HG03571 (cell line): ENCODE measurements around the gene SEL1L2.

Source experiments
- ATAC-seq: cut with Tn5 transposase; IDR thresholded peaks from one replicate; pipeline ENCODE4 v1.9.1; 2021; ENCODE audit not compliant: unreplicated experiment

SEL1L2 gene

DNA sequence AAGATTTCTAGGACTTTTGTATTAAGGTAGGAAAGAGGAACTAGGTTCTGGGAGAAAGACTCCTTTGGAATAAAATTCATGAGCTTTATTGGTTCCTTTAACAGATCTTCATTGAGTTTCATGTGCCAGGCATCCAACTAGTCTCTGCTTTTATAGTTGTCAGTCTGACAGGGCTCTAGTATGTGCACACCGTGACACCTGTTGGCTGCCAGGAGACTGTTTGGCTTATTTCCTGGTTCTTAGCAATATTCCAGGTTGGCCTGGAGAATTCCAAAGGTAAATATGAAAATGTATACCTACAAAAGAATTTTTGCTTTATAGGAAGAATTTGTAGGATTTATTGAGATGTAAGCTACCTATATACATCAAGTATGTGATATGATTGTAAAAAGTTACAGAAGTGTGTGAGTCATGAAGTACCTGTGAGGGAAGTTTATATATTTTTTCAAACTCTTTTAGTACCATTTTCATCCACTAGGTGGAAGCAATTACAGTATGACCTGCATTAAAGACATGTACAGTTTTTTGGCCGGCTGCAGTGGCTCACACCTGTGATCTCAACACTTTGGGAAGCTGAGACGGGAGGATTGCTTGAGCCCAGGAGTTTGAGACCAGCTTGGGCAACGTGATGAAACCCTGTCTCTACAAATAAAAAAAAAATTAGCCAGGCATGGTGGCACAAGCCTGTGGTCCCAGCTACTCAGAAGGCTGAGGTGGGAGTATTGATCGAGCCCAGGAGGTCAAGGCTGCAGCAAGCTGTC, 170.3 kb downstream of the SEL1L2 start:
- ATAC-seq = peak; percentile 77

DNA sequence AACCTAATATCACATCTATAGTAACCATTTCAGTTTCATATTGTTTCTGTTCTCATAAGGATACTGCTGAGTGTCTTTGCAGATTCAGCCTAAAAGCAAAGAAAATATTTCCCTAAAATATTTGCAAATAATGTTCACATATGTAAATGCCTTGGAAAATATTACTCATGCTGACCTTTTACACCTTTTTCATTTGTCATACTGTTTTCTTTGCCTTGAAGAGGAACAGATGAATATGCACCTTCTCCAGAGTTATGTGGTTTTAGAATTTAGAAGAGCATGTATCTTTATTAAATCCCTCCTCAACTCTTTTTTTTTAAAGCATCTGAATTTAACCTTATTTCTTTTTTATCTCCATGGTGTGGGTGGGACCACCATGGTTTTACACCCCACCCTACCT, 173.1 kb downstream of the SEL1L2 start:
- no peak for ATAC-seq

DNA sequence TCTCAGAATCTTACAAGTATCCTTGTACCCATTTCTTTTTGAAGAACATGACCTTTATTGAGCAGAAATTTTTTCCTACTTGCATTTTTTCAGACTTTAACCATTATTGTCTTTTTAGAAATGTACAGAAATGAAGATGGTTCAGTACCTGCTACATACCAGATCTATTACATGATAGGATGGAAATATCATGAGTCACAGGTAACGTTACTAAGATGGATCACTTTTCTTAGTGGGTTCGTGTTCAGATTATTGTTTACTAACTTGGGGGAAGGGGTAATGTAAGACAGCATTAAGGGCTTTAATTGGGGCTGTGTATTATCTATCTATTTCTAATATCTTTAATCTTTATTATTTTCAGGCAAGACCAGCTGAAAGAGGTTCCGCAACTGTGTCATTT, 173.7 kb downstream of the SEL1L2 start:
- no peak for ATAC-seq

DNA sequence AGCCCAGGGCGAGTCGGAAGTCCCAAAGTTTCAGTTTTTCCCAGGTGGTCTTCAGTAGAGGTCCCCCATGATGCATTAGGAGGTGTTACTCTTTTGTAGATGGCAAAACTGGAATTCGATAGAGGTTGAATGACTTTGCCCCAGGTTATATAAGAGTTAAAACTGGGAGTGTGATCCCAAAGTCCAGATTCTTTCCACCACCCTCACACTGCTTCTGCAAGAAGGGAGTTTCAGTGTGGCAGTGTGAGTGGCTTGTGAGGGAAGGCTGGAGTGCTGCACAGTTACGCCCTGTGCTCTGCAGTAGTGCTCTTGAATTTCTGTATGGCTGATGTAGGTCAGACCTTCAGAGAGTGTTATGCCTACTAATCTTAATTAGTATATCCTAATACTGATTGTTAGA, 175.7 kb downstream of the SEL1L2 start:
- ATAC-seq = no peak

DNA sequence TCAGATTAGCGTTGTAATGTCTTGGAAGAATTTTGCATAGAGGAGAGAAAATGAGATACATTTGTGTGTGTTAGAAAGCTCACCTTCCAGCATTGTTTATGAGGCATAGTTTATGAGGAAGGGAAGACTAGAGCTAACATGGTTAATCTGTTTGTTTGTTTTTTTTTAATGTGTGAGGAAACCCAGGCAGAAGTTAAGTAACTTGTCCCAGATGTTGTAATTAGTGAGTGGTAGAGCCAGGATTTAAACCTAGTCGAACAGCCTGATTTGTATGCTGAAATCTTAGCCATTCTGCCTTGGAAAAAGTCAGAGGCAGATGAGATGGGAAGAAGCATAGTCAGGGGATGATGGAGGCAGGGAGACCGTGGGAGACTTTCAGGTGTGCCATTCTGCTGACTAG, 176.5 kb downstream of the SEL1L2 start:
- ATAC-seq = no peak

DNA sequence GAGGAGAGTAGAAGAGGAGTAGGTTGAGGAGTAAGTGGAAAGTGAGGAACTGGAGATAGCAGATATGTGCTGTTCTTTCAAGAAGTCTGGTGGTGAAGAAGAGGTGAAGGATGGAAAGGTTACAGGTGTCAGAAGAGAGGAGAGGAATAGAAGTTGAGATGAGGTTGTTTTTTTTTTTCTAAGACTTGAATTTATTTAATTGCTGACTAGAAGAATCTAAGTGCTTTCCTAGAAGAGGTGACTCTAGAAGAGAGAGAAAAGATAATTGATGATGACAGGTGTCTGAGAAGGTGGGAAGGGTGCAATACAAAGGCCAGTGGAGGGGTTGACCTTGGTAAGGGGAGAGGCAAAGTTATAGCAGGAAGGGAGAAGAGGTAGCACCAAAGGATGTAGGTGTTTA, 180.0 kb downstream of the SEL1L2 start:
- no peak for ATAC-seq

DNA sequence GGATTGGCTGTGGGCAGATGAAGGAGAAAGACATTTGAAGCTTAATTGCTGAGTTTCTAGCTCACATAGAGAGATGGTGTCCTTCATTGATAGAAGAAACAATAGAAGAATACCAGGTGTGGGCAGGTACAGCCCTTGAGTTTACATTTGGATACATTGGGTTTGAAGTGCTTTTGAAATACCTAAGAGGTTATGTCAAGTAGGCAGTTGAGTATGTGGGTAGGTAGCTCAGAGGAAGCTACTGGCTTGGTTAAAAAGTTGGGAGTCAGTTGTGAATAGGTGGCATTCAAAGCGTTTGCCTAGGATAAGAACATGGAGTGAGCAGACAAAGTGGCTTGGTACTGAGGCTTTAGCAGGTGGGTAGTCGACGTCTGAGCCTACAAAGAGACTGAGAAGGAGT, 180.6 kb downstream of the SEL1L2 start:
- ATAC-seq = no peak

DNA sequence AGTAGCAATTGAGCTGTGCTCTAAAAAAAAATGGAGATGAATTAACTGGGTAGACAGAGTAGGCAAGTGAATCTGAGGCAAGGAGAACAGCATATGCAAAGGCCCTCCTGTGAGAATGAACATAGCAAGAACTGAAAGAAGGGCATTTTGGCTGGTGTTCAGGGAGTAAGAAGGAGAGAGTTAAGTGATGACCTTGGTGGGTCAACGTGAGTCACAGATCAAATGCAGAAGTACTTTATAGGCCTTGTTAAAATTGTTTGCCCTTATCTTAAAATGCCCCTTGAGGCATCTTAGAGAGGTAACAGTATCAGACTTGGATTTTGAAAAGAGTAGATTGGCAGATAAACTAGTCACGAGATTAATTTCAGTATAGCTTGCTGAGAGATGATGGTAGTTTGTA, 181.0 kb downstream of the SEL1L2 start:
- ATAC-seq = no peak

DNA sequence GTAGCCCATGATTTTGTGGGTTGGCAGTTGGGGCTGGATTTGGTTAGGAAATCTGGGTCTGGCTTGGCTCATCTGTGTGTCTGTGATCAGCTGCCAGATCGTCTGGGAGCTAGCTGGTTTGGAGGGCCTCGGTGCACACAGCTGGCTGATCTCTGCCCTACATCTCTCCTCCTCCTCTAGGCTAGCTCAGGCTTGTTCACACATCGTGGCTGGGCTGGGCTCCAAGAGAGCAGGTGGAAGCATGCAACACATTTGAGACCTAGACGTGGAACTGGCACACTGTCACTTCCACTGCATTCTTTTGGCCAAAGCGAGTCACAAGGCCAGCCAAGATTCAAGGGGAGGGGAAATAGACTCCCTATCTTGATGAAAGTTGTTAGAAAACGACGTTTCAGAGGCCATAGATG, 189.7 kb downstream of the SEL1L2 start:
- no peak for ATAC-seq

DNA sequence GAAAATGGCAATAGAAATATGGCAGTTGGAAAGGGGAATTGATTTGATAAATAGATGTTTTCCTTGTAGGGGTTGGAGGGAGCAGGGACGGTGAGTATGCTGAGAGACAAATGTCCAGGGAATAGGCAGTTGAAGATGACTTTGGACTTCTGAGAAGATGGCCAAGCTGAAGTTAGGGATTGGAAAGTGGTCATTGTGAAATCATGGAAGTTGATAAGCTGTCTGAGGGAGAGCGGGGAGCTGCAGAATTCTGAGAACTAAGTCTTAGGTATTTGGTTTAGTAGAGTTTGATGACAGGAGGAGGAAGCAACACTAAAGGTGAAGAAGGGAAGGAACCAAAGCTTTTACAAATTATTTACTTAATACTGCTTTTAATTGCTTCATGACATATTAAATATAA, 190.4 kb downstream of the SEL1L2 start:
- ATAC-seq = no peak
